HG03575 (cell line): Measurements from ENCODE around the gene SDC4.

Experiments
- ATAC-seq: cut with Tn5 transposase; IDR thresholded peaks from one replicate; pipeline ENCODE4 v1.9.1; 2021; ENCODE audit not compliant: unreplicated experiment, insufficient number of reproducible peaks, low FRiP score; ENCODE audit errors: extremely low read depth

The SDC4 gene

DNA sequence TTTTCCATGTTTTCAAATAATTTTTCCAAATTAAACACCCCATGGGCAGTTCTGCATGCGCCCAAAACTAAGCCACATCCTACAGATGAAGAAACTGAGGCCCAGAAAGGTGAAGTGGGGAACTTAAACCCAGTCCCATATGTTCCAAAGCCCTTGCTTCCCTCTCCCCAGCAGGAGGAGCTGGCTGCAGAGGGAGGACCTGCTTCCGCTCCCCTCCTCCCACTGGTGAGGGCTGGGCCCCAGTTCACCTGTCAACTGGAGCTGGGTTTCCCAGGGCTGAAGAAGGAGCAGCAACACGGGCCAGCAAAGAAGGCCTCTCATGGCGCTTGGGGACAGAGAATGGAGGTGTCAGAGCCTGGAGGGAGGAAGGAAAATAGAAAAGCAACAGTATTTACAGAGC, 43.0 kb downstream of the SDC4 start:
- no peak for ATAC-seq

DNA sequence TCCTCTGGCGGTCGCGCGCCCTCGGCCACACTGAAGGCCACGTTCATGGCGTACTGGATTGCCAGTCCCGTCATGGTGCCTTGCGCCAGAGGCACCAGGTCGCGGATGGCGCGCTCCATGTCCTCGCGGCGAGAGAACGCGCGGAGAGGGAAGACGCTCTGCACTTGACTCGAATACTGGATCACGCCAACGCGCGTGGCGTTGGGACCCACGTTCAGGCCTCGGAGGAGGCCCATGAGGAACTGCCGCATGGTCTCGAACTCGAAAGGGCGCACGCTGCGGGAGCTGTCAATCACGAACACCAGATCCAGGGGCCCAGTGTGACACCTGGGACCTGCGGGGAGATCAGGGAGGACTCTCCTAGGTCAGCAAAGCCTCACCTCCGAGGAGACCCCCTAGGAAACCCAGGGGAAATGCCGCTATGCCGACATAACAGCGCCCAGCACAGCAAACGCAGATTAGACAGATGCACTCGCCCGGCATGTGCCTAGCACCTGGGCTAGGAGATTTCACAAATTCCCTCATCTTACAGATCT, 43.7 kb downstream of the SDC4 start:
- ATAC-seq = no peak

DNA sequence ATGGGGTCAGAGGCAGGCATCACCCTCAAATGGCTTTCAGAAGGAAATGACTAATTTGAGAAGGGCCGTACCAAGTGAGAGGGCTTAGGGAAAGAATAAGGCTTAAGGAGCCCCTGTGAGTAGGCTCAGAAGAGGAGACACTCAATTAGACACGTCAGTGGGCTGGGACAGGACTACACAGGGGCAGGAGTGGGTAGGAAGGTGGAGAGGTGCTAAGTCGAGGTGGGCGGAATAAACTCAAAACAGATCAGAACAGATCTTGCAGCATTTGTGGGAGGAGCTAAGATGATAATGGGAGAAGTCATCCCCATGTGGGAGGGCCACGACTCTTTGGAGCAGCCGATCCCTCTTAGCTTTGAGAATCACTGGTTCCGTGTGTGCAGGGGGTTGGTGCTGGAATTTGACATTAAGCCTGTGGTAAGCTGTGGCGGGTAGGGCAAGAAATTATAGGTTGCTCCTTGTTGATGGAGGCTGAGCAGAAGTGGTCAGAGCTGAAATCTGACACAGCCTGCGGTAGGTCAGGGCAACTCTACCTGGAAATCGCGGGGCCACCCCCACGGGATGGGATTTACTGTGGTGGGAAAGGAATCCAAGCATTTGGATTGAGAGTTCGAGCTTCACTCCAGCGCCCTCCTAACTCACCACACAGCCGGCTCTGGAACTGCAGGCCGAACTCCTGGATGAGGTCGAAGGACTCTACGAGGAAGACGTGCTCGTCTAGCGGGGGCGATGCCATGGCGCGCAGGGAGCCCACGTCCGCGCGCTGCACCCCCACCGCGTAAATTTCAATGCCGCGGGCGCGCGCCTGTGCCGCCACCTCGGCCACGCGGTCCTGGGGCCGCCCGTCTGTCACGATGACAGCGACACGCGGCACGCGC, 44.4 kb downstream of the SDC4 start:
- ATAC-seq = no peak

DNA sequence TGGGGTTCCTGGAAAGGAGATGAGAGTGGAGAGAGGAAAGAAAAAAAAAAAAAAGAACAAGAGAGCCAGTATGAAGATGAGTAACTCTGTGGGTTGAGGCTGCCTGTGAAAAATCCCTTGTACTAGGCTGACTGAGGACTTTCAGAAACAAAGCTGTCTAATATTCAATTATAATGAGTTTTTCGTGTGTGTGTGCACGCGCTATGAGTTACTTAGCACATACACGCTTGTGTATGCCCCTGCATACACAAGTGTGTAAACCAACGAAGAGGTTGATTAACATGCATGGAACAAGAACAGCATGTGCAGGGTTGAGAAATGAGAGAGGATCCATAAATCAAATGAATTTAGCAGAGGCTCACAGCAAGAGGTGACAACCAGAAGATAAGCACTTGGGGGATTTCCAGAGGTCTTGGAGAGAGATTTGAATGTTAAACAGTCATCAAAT, 46.4 kb downstream of the SDC4 start:
- no peak for ATAC-seq

DNA sequence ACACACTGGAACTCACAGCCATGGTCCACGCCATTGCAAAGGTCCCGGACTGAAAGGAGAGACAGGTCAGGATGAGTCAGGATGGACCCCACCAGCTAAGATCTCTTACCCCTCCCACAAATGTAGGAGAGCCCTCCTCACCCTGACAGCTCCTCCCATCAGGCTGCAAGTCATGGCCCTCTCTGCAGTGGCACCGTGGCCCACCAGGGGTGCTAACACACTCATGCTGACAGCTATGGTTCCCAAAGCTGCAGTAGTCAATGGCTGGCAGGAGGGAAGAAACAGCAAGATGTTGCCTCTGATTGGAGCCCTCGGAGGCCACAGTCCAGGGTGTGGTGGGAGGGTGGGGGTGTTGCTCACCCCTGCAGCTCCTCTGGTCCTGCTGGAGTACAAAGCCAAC, 47.3 kb downstream of the SDC4 start:
- ATAC-seq = no peak

DNA sequence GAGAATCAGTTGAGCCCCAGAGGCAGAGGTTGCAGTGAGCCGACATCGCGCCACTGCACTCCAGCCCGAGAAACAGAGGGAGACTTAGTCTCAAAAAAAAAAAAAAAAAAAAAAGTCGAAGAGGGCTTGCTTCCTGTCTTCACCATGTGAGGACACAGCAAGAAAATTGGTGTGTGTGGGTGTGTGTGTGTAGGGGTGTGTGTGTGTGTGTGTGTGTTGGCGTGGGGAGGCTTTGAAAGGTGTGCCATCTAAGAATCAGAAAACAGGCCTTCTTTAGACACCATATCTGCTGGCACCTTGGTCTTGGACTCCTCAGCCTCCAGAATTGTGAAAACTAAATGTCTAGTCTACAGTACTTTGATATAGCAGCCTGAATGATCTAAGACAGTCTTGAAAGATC, 48.4 kb downstream of the SDC4 start:
- ATAC-seq = no peak

- ATAC-seq = no peak
Measured at GRCh38 chr20:45297786-45298497, 50.3 kb downstream of the SDC4 start.

DNA sequence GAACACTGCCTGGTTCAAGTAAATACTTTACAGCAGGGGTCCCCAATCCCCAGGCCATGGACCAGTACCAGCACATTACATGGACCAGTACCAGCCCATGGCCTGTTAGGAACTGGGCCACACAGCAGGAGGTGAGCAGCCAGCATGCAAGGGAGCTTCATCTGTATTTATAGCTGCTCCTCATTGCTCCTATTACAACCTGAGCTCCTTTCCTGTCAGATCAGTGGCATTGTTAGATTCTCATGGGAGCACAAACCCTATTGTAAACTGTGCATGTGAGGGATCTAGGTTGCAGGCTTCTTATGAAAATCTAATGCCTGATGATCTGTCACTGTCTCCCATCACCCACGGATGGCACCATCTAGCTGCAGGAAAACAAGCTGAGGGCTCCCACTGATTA, 53.6 kb downstream of the SDC4 start:
- no peak for ATAC-seq

- ATAC-seq = no peak
Measured at GRCh38 chr20:45294003-45294368, 54.2 kb downstream of the SDC4 start.

- ATAC-seq = no peak
Measured at GRCh38 chr20:45293041-45294002, 54.9 kb downstream of the SDC4 start.

- no peak for ATAC-seq
Measured at GRCh38 chr20:45292343-45292742, 55.9 kb downstream of the SDC4 start.

DNA sequence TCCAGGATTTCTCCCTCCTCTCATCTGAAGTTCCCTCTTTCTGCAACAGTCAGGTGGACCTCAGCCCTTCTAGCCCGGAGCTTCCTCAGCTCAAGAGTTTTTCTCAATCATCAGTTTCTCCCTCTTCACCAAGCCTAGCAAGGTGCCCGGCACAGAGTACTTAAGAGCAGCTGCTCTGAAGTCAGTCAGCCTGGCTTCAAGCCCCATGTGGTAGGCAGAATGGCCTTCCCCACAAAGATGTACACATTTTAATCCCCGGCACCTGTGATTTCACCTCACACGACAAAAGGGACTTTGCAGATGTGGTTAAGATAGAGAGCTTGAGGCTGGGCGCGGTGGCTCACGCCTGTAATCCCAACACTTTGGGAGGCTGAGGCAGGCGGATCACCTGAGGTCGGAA, 56.7 kb downstream of the SDC4 start:
- no peak for ATAC-seq

DNA sequence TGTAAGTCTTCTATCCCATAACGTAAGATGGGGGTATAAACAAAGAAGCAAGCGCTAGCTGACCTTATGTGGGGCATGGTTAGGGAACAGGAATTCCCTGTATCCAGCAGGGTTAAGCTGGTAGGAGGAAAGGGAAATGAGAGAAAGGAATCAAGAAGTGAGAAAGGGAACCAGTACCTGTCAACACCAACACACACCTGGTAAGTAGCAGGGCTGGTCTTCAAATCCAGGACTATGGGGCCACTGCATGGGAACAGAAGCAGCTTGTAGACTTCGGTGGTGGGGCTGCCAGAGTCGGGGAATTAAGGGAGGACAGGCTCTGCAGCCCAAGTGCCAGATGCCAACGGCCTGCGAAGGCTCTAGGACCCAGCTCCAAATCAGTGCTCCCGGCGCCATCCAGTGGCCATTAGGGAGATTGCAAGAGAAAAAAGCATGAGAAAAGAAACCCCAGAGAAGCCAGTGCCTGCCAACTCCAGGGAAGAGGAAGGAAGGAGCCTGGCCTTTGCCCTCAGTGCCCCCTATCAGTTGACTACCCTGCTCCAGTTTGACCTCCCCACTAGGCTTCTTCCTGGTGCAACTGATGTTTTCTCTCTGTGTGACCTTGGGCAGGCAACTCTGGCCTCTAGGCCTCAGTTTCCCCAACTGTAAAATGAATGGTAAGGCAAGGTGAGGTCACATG, 57.4 kb downstream of the SDC4 start:
- no peak for ATAC-seq

- ATAC-seq = no peak
Measured at GRCh38 chr20:45289942-45290676, 58.1 kb downstream of the SDC4 start.

DNA sequence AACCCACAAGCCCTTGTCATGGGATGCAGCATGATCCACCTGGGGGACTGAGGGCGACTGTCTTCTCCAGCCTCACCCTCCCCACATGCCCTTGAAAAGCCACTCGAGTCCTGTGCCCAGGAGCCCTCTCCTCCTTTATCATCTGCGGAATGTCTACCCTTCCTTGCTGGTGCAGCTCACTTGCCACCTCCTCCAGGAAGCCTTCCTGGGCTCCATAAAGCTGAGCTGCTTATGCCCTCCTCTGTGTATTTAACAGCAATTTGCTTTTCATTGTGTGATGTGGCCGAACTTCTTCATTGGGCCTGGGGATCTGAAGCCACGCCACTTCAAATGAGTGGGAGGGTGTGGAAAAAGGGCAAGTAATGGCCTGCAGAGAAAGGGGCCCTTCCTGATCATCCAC, 59.4 kb downstream of the SDC4 start:
- ATAC-seq = no peak

- ATAC-seq = no peak
Measured at GRCh38 chr20:45288376-45288775, 59.8 kb downstream of the SDC4 start.

- ATAC-seq = no peak
Measured at GRCh38 chr20:45283551-45284057, 64.6 kb downstream of the SDC4 start.
